ENCODE measurements around the gene PIK3CD. TPM values are rescaled to one million over a fixed set of nuclear protein-coding genes. Genes with fewer than 3 reads are reported as not detected.
"Not testable (repeated sequence)": the region's sequence is repeated elsewhere in the genome, so short reads cannot be mapped to it uniquely, and the experiment has no call there.

The PIK3CD gene
- total and polyA plus RNA-seq, 2 experiments from 2014 or later, result 6.6 to 32.1 TPM

GRCh38 chr1:9761855-9762254 is 110.3 kb downstream of the PIK3CD start (continued):
- no peak for TF ChIP-seq ZNF462 (CRISPR knock-in tag; IDR thresholded peaks at IDR 0.05)
- no peak for TF ChIP-seq CTCF (conservative IDR thresholded peaks at IDR 0.05; ENCODE audit: low read depth in 2 of 2)
- TF ChIP-seq EZH2 (IDR thresholded peaks at IDR 0.05; ENCODE audit: low read depth, unreplicated experiment), result no peak
- TF ChIP-seq JUNB (IDR thresholded peaks at IDR 0.05; ENCODE audit: unreplicated experiment), result no peak
- no peak for TF ChIP-seq STAT1 (IDR thresholded peaks at IDR 0.05; ENCODE audit: unreplicated experiment)
- TF ChIP-seq ETS1 (IDR thresholded peaks at IDR 0.05), result no peak
- no peak for TF ChIP-seq ZNF331 (CRISPR knock-in tag; IDR thresholded peaks at IDR 0.05; ENCODE audit: low read depth)
- no peak for TF ChIP-seq NANOG (IDR thresholded peaks at IDR 0.05; ENCODE audit: borderline replicate concordance)

- H3K4me1 Mint-ChIP-seq, result peaks cover 55% of the 10 kb centered on the region
- DNase-seq (ENCODE audit: low spot score); H3K9me2 ChIP-seq (ENCODE audit: insufficient read depth); H3K4me3 ChIP-seq; H3K27ac Mint-ChIP-seq; H3K27me3 ChIP-seq (ENCODE audit: insufficient read depth); ATAC-seq; H2AFZ ChIP-seq; H3K9me3 Mint-ChIP-seq; H3K4me2 ChIP-seq; H3K36me3 ChIP-seq (ENCODE audit: insufficient read depth); H3K27ac ChIP-seq (ENCODE audit: low read depth); H3K4me3 Mint-ChIP-seq: not testable (repeated sequence)
- peaks cover 46% of the 10 kb centered on the region for H3K4me1 ChIP-seq (ENCODE audit: insufficient read depth)
- H3K36me3 Mint-ChIP-seq (ENCODE audit: low read depth), result peaks cover 33% of the 10 kb centered on the region
- H3F3A ChIP-seq (replicated peaks; ENCODE audit: low read depth), result peaks cover 16% of the 10 kb centered on the region; the same call in 1 of the 2 replicates
- H4K20me1 ChIP-seq (replicated peaks; ENCODE audit: insufficient read depth), result peaks cover 16% of the 10 kb centered on the region; the same call in 1 of the 2 replicates
- H3K79me2 ChIP-seq (replicated peaks; ENCODE audit: insufficient read depth), result peaks cover 62% of the 10 kb centered on the region
- peaks cover 11% of the 10 kb centered on the region for H3K27me3 Mint-ChIP-seq (ENCODE audit: insufficient read depth, low read depth, poor library complexity)
Measured at GRCh38 chr1:9762446-9762845, 110.9 kb downstream of the PIK3CD start.
